Stimulated activated CD8-positive, alpha-beta memory T cell treated with anti-CD3 and anti-CD28 coated beads, Interleukin-2, amount 100 ng/mL, for 48 hours (primary cell): ENCODE data around the gene CAMTA1.
"Not testable (repeated sequence)": the region's sequence is repeated elsewhere in the genome, so short reads cannot be mapped to it uniquely, and the experiment has no call there.

Source experiments
- DNase-seq, 2 donors: peaks; one replicate each; pipeline ENCODE4 v3.0.0-alpha.2; 2020; ENCODE audit warnings: low read depth in 2 of 2

The CAMTA1 gene

DNA sequence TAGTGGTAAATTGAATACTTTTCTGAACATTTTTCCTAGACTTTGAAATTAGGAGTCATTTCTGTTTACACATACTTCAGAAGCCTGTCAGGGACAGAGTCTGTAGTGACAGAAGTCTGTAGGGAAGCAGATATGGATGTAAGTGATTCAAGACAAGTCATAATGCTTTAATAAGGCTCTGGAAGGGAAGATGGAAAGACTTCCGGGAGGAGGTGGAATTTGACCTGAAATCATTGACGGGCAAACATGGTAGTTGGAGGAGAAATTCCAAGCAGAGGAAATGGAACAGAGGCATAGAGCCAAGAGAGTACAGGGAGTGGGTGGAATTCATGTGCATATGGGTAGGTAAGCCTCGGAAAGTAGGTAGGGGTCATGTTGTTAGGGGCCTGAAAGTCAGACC is 22.5 kb downstream of the CAMTA1 start:
- no peak for DNase-seq

DNA sequence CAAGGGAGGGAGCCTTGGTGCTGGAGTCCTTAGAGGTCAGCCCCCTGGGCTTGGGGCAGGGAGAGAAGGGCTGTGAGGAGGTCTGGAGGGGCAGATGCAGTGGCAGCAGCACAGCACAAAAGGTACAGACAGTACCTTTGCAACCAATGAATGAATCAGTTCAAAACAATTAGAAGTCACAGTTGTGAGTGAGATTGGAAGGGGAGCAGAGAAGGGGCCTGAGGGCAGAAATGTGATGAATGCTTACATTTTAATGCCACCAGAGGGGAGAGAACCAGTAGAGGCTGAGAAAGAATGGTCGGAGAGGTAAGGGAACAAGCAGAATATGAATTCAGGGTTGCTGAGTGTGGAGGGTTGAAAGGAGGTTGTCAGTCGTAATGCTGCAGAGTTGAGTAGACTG is 24.2 kb downstream of the CAMTA1 start:
- DNase-seq: no peak

- not testable (repeated sequence) for DNase-seq
Observed at GRCh38 chr1:6810146-6810734, 25.0 kb downstream of the CAMTA1 start.

DNA sequence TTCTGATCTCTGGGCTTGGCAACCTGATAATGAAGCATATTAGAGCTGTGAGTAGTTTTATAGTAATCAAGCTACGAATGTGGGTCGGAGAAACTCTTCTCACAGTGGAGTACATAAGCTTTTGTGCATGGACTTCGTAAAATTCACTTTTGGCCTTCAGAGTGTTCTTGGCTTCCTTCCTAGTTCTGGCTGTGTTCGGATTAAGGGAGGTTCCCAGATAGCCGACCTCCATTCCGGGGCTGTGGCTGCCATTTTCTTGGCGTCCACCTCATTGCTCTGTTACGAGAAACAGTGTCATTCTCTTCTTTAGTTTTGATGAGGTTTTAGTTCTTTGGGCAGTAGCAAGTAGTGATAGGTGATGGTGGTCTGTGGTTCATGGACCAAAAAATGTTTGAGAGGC is 26.3 kb downstream of the CAMTA1 start:
- no peak for DNase-seq

- DNase-seq: no peak
Observed at GRCh38 chr1:6813165-6813564, 27.9 kb downstream of the CAMTA1 start.

DNA sequence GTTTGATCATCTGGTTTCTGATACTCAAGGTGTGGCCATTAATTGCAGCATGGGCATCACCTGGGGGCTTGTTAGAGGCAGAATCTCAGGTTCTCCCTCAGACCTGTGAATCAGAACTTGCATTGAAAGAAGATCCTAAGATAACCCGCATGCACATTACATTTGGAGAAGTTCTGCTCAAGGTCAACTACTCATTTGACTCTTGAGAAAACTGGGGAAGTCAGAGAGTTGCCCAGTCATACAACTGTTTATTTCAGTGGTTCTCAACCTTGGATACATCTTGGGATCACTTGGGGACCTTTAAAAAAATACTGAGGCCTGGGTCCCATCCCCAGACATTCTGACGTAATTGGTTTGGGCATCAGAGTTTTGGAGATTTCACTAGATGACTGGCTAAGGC is 30.5 kb downstream of the CAMTA1 start:
- no peak for DNase-seq

DNA sequence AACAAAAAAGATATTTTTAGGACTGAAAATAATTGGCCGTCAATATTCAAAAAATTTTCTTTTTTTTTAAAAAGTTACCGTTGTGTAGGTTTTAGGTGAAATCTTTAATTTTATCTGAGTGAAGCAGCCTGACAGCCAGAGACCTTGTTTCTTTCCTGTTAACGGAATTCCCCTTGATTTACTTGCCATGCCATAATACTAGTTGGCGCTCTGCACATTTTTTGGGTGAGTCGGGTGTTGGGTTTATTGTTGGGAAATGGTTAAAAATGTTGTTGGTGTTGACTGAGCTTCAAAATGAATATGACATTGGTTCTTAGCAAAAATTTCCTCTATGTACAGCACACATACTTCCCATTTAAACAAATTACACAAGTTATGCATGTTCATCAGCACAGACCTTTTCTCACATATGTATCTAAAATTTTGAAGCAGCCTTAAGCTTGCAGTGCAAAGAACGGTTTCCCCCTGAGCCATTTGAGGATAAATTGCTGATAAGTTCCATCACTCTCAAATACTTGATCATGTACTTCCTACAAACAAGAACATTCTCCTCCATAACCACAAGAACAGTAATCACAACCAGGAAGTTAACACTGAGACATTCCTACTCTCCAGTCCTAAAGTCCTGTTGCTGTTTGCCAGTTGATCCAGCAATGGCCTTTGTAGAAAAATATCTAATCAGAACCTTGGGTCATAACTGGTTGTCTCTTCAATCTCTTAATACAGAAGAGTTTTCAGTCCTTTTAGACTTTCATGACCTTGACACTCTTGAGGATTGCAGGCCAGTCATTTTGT is 34.2 kb downstream of the CAMTA1 start:
- no peak for DNase-seq

- DNase-seq: no peak
Observed at GRCh38 chr1:6820899-6821298, 35.6 kb downstream of the CAMTA1 start.

- no peak for DNase-seq
Observed at GRCh38 chr1:6822530-6823359, 37.5 kb downstream of the CAMTA1 start.

DNA sequence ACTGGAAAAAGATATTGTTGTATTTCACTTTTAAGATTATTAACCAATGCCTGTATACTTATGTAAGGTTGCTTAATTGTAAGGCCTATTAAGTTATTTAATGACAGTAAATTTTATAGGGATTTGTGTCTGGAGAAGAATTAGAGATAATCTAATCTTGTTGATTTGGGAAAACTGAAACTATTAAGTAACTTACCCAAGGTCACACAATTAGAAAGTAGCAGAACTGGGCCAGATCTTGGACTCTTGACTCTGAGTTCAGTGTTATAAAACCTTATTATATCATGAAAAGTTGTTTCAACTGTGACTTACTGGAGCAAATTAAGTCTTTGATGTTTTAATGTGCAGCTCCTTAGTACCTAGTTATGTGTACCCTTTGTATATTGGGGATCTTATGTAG is 38.5 kb downstream of the CAMTA1 start:
- no peak for DNase-seq

GRCh38 chr1:6824665-6825368 is 39.6 kb downstream of the CAMTA1 start:
- DNase-seq: no peak

DNA sequence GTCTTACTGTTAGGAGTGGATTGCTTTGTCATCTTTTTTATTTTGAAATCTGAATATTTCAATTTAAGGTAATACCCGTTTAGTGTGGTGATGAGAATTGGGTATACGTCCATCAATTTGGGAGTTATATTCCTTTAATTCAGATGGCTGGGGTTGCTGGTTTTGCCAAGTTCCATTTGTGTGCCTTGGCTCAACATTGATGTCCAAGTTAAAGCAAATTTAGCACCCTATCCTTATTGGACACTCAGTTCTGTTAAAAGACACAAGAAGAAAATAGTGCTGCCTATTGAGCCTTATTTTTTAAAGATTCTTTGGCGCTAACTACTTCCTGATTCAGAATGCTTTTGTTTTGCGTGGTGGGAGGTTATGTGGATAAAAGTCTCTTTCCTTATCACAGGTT is 40.6 kb downstream of the CAMTA1 start:
- DNase-seq: no peak

- DNase-seq: no peak
Observed at GRCh38 chr1:6827079-6827478, 41.8 kb downstream of the CAMTA1 start.

DNA sequence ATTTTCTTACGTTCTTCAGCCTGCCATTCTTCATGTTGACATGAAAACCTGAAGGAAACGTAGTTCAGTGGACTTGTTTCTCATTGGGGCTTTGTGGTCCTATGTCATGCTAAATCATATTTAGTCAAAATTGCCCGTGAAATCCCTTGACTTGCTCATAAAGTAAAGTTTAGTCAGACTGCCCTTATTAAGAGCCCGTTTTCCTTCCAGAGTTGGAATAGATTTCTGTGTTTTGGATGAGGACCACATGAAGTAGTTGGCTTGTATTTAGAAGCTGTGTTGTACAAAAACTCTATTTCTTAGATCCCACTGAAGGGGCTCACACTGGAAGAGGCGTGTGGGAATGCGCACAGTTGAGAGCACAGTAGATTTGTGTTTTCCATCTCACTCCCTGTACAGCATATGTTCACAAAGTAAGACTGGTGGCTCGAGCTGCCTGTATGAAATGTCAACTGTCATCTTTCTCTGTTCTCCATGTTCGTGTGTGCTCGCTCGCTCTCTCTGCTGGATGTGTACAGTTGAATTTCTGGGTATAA is 42.4 kb downstream of the CAMTA1 start:
- DNase-seq: no peak

DNA sequence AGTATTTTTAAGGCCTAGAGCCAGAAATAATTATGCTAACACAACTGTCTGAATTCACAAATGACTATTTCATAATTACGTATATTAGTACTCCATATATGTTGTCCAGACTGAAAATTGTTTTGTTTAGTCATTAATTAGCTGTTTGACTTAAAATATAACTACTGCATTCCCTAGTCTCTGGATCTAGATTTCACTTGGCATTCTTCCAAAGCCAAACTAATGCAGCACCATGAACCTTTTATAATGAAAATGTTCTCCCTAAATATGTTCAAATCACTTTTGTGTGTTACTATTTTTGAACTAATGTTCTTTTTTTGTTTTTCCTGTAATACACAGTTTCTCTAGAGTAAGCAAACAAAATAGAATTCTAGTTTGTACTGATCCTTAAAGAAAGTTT is 46.1 kb downstream of the CAMTA1 start:
- no peak for DNase-seq

DNA sequence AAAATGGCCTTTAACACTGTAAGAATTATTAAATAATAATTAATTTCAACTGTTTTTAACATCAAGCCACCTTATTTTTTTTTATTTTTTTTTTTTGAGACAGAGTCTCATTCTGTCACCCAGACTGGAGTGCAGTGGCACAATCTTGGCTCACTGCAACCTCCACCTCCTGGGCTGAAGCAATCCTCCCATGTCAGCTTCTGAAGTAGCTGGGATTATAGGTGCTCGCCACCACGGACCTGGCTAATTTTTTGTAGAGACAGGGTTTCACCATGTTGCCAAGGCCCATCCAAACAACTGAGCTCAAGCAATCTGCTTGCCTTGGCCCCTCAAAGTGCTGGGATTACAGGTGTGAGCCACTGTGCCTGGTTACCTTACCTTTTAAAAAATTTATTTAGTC is 46.8 kb downstream of the CAMTA1 start:
- not testable (repeated sequence) for DNase-seq

GRCh38 chr1:6832531-6833188 is 47.4 kb downstream of the CAMTA1 start:
- no peak for DNase-seq

- DNase-seq: no peak
Observed at GRCh38 chr1:6833804-6834203, 48.5 kb downstream of the CAMTA1 start.

GRCh38 chr1:6834366-6834765 is 49.1 kb downstream of the CAMTA1 start:
- DNase-seq: no peak

- DNase-seq: no peak
Observed at GRCh38 chr1:6835139-6835538, 49.9 kb downstream of the CAMTA1 start.

- DNase-seq: no peak
Observed at GRCh38 chr1:6842301-6842700, 57.0 kb downstream of the CAMTA1 start.
